Activated CD8-positive, alpha-beta T cell treated with anti-CD3 and anti-CD28 coated beads, Interleukin-2, amount 10 ng/mL, durations not matched to agents 7 days and 5 days (primary cell): ENCODE results near the gene AOPEP. TPM values are rescaled to one million over a fixed set of nuclear protein-coding genes. Genes with fewer than 3 reads are reported as not detected.

Experiments
- ATAC-seq: fragments of 150-1000 bp; cut with Tn5 transposase; one replicate; pipeline ENCODE4 v1.10.0; 2021; ENCODE audit warnings: moderate library complexity
- CTCF ChIA-PET: fragments of 350-600 bp; sonication (Branson Sonifier 250); formaldehyde crosslinking; loops from one replicate; lab custom pipeline; 2021; ENCODE audit warnings: antibody characterized with exemption; lab: Charles Lee
- POLR2A ChIA-PET: fragments of 350-600 bp; sonication (Branson Sonifier 250); formaldehyde crosslinking; loops from one replicate; lab custom pipeline; 2021; ENCODE audit warnings: antibody characterized with exemption; lab: Charles Lee
- DNase-seq: peaks from one replicate; pipeline ENCODE4 v3.0.0-alpha.2; 2020
- H3K27ac Mint-ChIP-seq: one replicate; pipeline ENCODE4 v1.8.0; 2021; ENCODE audit warnings: mild to moderate bottlenecking, mixed read lengths
- H3K27me3 Mint-ChIP-seq: one replicate; pipeline ENCODE4 v1.8.0; 2021; ENCODE audit warnings: low read depth, mixed read lengths
- H3K36me3 Mint-ChIP-seq: one replicate; pipeline ENCODE4 v1.8.0; 2021; ENCODE audit warnings: low read depth, mixed read lengths
- H3K4me1 Mint-ChIP-seq: one replicate; pipeline ENCODE4 v1.8.0; 2021; ENCODE audit warnings: low read depth, mixed read lengths
- H3K4me3 Mint-ChIP-seq: one replicate; pipeline ENCODE4 v1.8.0; 2021; ENCODE audit warnings: mild to moderate bottlenecking, mixed read lengths
- H3K9me3 Mint-ChIP-seq: one replicate; pipeline ENCODE4 v1.8.0; 2022; ENCODE audit warnings: mixed read lengths; ENCODE audit not compliant: insufficient read depth
- total RNA-seq, 2 experiments: library from RNA; stranded (reverse); gene quantifications; one replicate each; pipeline ENCODE4 v1.2.3, GENCODE V29; 2021

Gene AOPEP
- total RNA-seq, 2 experiments from 2014 or later, result 7.2 to 8.9 TPM

GRCh38 chr9:95060234-95060633, 333.7 kb downstream of the AOPEP start:
- Mint-ChIP-seq H3K27ac (no peak overlapping the region), H3K27me3 (no peaks in the 10 kb centered on the region), H3K36me3 (no peaks in the 10 kb centered on the region), H3K4me3 (no peak overlapping the region), H3K4me1 (peaks cover 4% of the 10 kb centered on the region), H3K9me3 (no peaks in the 10 kb centered on the region)
- ATAC-seq (no peak), DNase-seq (no peak)
- POLR2A ChIA-PET, result no interaction called here
- CTCF ChIA-PET, result no interaction called here

GRCh38 chr9:95060916-95061315, 334.4 kb downstream of the AOPEP start:
- POLR2A ChIA-PET, result no interaction called here
- ATAC-seq, result no peak
- Mint-ChIP-seq H3K36me3 (no peaks in the 10 kb centered on the region), H3K27ac (no peak overlapping the region), H3K4me1 (peaks cover 4% of the 10 kb centered on the region), H3K9me3 (no peaks in the 10 kb centered on the region), H3K4me3 (no peak overlapping the region), H3K27me3 (no peaks in the 10 kb centered on the region)
- CTCF ChIA-PET, result no interaction called here
- no peak for DNase-seq

DNA sequence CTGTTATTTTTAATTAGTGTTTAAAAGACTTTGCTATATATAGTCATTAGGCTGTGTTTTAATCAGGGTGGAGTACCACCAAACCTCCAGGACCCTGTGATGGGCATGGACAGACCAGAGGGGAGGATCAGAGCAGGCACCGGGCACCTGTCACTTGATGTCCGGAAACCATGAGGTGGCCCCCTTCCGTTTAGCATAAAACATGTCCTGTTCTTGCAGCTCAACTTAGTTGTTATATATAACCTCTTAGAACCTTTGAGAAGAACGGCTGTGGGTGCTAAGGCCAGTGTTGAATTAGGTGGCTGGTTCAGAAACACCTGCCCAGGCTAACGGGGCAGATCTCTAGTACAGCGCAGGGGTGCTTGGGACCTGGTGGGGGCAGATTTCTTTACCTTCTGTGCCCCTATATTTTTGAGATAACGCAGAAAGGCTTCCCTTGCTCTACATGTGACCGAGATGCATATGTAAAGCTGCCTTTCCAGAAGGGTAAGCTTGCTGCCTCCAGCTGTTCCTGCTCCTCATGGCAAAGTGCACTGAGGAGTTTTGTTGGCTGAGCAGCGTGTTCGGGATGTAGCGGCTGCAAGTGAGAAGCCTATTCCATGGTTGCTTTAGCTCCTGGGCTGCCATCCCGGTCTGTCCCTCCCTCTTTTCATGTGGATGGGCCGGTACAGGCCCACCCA, 335.6 kb downstream of the AOPEP start:
- no peak for DNase-seq
- Mint-ChIP-seq H3K4me1 (peaks cover 4% of the 10 kb centered on the region), H3K27ac (no peak overlapping the region), H3K9me3 (no peaks in the 10 kb centered on the region), H3K4me3 (no peak overlapping the region), H3K27me3 (no peaks in the 10 kb centered on the region), H3K36me3 (no peaks in the 10 kb centered on the region)
- ChIA-PET CTCF (interaction anchor here (1.1 kb wide), 1 partner anchor 69 kb away, joined by 3 read pairs; no protein-coding TSS in a partner anchor), POLR2A (no interaction called here)
- ATAC-seq, result no peak

DNA sequence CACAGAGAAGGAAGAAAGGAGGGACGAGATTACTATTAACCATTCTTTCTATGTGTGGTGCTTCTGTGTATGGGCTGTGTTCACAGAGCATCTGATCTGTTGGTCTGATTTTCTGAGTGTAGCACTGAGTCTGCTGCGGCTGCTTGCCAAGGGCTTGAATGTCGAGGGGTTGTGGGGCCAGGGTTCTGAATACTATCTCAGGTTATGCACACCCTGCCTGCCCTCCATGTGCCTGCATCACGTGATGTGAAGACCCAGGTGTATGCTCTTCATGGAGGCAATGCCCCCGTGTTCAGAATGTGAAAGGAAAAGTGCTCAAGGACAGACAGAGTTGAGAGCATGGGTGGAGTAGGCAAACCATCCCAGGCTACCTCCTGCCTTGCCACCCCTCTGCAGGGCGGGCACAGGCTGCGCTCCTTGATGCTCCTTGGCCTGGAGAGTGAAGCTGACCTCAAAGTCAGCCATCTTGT, 336.1 kb downstream of the AOPEP start:
- no peak for DNase-seq
- CTCF ChIA-PET, result no interaction called here

DNA sequence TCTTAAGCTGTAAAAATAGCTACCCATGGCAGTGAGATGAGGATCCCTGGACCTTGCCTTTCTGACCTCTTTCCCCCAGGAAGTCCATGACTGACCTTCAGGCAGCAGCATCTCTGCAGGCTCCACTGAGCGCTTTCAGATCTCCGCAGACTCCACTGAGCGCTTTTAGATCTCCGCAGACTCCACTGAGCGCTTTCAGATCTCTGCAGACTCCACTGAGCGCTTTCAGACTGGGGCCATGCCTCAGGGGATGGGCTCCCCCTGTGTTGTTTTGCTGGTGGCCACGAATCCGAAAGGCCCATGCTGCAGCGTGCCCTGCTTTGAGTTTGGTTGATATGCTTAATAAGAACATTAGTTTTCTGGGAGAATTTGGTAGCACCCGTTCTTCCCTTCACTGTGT, 336.8 kb downstream of the AOPEP start:
- no peak overlapping the region for H3K4me3 Mint-ChIP-seq
- H3K9me3 Mint-ChIP-seq, result no peaks in the 10 kb centered on the region
- ChIA-PET CTCF (no interaction called here), POLR2A (no interaction called here)
- DNase-seq (no peak), ATAC-seq (no peak)
- no peaks in the 10 kb centered on the region for H3K36me3 Mint-ChIP-seq
- peaks cover 4% of the 10 kb centered on the region for H3K4me1 Mint-ChIP-seq
- H3K27me3 Mint-ChIP-seq, result no peaks in the 10 kb centered on the region
- H3K27ac Mint-ChIP-seq, result no peak overlapping the region

More for the DNA sequence above, 336.1 kb downstream of the AOPEP start:
- Mint-ChIP-seq H3K36me3 (no peaks in the 10 kb centered on the region), H3K4me1 (peaks cover 4% of the 10 kb centered on the region), H3K4me3 (no peak overlapping the region), H3K9me3 (no peaks in the 10 kb centered on the region), H3K27me3 (no peaks in the 10 kb centered on the region), H3K27ac (no peak overlapping the region)
- POLR2A ChIA-PET, result no interaction called here
- no peak for ATAC-seq

DNA sequence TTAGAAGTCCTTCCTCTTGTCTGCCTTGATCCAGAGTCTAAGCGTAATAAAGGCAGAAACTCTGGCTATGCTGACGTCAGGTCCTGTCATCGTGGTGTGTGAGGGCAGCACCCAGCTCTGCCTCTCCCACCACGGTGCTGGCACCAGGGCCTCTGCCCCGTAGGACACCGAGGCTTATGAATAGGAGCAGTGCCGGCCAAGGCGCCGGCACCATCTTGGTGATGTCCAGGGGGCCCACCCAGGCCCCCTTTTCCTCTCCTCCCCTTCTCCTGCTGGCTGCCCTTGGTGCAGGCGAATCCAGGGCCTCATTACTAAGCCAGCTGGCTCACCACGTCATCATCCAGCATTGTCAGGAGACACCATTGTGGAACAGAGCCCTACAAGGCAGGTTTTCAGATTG, 338.7 kb downstream of the AOPEP start:
- Mint-ChIP-seq H3K4me3 (no peak overlapping the region), H3K4me1 (peaks cover 4% of the 10 kb centered on the region), H3K27ac (no peak overlapping the region), H3K36me3 (no peaks in the 10 kb centered on the region), H3K27me3 (no peaks in the 10 kb centered on the region), H3K9me3 (no peaks in the 10 kb centered on the region)
- ChIA-PET CTCF (interaction anchor here (1.2 kb wide), 1 partner anchor 62 kb away, joined by 4 read pairs; no protein-coding TSS in a partner anchor), POLR2A (no interaction called here)
- DNase-seq (no peak), ATAC-seq (no peak)

DNA sequence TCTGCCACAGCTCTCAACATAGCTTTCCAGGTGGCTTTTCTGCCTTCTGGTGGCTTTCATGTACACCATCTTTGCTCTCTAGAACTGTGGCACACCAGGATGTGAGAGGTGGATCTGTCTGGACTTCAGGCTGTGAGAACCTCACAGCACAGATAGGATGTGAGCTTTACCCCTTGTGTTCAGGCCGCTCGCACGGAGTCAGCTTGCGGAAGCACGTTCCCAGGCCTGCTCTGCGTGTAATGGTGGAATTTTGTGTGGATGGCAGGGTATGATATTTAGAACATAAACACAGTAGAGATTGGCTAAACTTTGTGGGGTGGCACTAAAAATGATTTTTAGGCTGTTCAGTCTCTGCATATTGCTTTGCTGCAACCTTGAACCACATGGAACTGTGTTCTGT, 340.6 kb downstream of the AOPEP start:
- Mint-ChIP-seq H3K27me3 (no peaks in the 10 kb centered on the region), H3K9me3 (no peaks in the 10 kb centered on the region), H3K27ac (no peak overlapping the region), H3K4me3 (no peak overlapping the region), H3K4me1 (peaks cover under 1% of the 10 kb centered on the region), H3K36me3 (no peaks in the 10 kb centered on the region)
- ChIA-PET POLR2A (no interaction called here), CTCF (no interaction called here)
- no peak for DNase-seq
- ATAC-seq, result no peak

GRCh38 chr9:95067897-95068296, 341.4 kb downstream of the AOPEP start:
- Mint-ChIP-seq H3K36me3 (no peaks in the 10 kb centered on the region), H3K4me1 (no peaks in the 10 kb centered on the region), H3K4me3 (no peak overlapping the region), H3K27ac (no peak overlapping the region), H3K9me3 (no peaks in the 10 kb centered on the region), H3K27me3 (no peaks in the 10 kb centered on the region)
- ChIA-PET POLR2A (no interaction called here), CTCF (no interaction called here)
- DNase-seq (no peak), ATAC-seq (no peak)

GRCh38 chr9:95070549-95071021, 344.1 kb downstream of the AOPEP start:
- no peak for ATAC-seq
- Mint-ChIP-seq H3K9me3 (no peaks in the 10 kb centered on the region), H3K27me3 (no peaks in the 10 kb centered on the region), H3K27ac (no peak overlapping the region), H3K36me3 (no peaks in the 10 kb centered on the region), H3K4me1 (no peaks in the 10 kb centered on the region), H3K4me3 (no peak overlapping the region)
- CTCF ChIA-PET, result interaction anchor here (0.9 to 1.5 kb wide), 2 partner anchors 61 to 390 kb away, joined by 3 to 4 read pairs; no protein-coding TSS in a partner anchor
- no peak for DNase-seq
- POLR2A ChIA-PET, result no interaction called here

DNA sequence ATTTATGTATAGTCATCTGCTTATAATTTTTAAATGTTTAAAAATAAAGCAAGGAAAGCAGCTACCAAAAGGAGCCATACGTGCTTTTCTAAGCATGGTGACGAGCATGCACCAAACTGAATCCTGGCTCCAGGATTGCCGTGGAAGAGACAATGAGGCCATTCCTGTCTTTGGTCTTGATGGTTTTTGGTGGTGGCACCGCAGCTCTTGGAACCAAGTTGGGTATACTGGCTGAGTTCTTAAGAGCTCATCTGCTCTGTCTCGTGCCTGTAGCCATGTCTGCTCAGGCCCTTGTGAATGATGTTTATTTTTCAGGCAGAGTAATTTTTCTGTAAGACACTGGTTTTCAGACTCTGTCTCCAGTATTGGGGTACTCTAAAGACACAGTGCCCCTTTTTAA, 345.0 kb downstream of the AOPEP start:
- H3K9me3 Mint-ChIP-seq, result no peaks in the 10 kb centered on the region
- no peak overlapping the region for H3K27ac Mint-ChIP-seq
- DNase-seq, result no peak
- no peaks in the 10 kb centered on the region for H3K27me3 Mint-ChIP-seq
- ATAC-seq, result no peak
- H3K4me3 Mint-ChIP-seq, result no peak overlapping the region
- H3K36me3 Mint-ChIP-seq, result no peaks in the 10 kb centered on the region
- ChIA-PET CTCF (interaction anchor here (1.5 kb wide), 1 partner anchor 60 kb away, joined by 4 read pairs; no protein-coding TSS in a partner anchor), POLR2A (no interaction called here)
- H3K4me1 Mint-ChIP-seq, result no peaks in the 10 kb centered on the region

GRCh38 chr9:95071925-95072324, 345.4 kb downstream of the AOPEP start:
- CTCF ChIA-PET, result interaction anchor here (1.0 kb wide), 1 partner anchor 391 kb away, joined by 3 read pairs; no protein-coding TSS in a partner anchor
- POLR2A ChIA-PET, result no interaction called here
- Mint-ChIP-seq H3K27ac (no peak overlapping the region), H3K27me3 (no peaks in the 10 kb centered on the region), H3K36me3 (no peaks in the 10 kb centered on the region), H3K9me3 (no peaks in the 10 kb centered on the region), H3K4me1 (no peaks in the 10 kb centered on the region), H3K4me3 (no peak overlapping the region)
- no peak for DNase-seq
- no peak for ATAC-seq

GRCh38 chr9:95073042-95073607, 346.6 kb downstream of the AOPEP start:
- Mint-ChIP-seq H3K9me3 (no peaks in the 10 kb centered on the region), H3K36me3 (no peaks in the 10 kb centered on the region), H3K4me3 (no peak overlapping the region), H3K27ac (no peak overlapping the region), H3K4me1 (no peaks in the 10 kb centered on the region), H3K27me3 (no peaks in the 10 kb centered on the region)
- ChIA-PET CTCF (no interaction called here), POLR2A (no interaction called here)
- no peak for ATAC-seq
- no peak for DNase-seq
